ENCODE results near the gene MTM1.

Gene MTM1

GRCh38 chrX:150537851-150538250 lies 30.6 kb upstream of the MTM1 start:
- no peaks in the 10 kb centered on the region; the same call in 1 of the 2 replicates for H3K4me1 ChIP-seq (ENCODE audit: control insufficient read depth, insufficient read depth, low read length)
- H3K4me3 ChIP-seq (ENCODE audit: low read depth, low read length): no peak overlapping the region
- no peaks in the 10 kb centered on the region; the same call in 1 of the 2 replicates for H3K27me3 ChIP-seq (ENCODE audit: control insufficient read depth, insufficient read depth, low read length)
- H3K9me3 ChIP-seq (ENCODE audit: control insufficient read depth, insufficient read depth, low read depth, low read length): peaks cover 5% of the 10 kb centered on the region; the same call in 1 of the 2 replicates
- no peak overlapping the region for H3K27ac ChIP-seq (ENCODE audit: low read depth, low read length)
- H3K9ac ChIP-seq (ENCODE audit: low read length): no peak overlapping the region
- no peaks in the 10 kb centered on the region for H3K36me3 ChIP-seq (ENCODE audit: control insufficient read depth, insufficient read depth, low read length)

DNA sequence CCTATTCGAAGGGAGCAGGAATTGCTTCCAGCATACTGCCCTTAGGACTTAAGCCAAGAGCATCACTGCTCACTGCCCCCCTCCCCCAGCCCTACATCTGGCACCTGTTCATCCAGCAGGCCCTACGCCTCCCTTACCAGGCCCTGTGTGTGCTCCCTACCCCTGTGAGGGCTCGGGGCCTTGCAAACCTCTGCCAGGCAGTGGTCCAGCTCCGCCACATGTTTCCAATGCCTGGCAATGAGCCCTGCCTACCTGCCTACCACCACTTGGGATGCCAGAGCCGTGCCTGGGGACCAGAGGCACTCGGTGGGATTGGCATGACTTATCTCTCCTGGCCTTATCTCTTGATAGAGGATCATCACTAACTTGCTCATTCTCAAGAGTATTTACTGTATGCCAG lies 27.5 kb upstream of the MTM1 start:
- peaks cover 4% of the 10 kb centered on the region; the same call in 1 of the 2 replicates for H3K27me3 ChIP-seq (ENCODE audit: control insufficient read depth, insufficient read depth, low read length)
- H3K36me3 ChIP-seq (ENCODE audit: control insufficient read depth, insufficient read depth, low read length): no peaks in the 10 kb centered on the region
- no peak overlapping the region for H3K9ac ChIP-seq (ENCODE audit: low read length)
- H3K4me1 ChIP-seq (ENCODE audit: control insufficient read depth, insufficient read depth, low read length): peaks cover 14% of the 10 kb centered on the region; the same call in 1 of the 2 replicates
- H3K9me3 ChIP-seq (ENCODE audit: control insufficient read depth, insufficient read depth, low read depth, low read length): 0 out of 2 replicates have a peak, but pooled peaks cover 2% of the 10 kb centered on the region
- no peak overlapping the region for H3K4me3 ChIP-seq (ENCODE audit: low read depth, low read length)
- no peak overlapping the region for H3K27ac ChIP-seq (ENCODE audit: low read depth, low read length)

DNA sequence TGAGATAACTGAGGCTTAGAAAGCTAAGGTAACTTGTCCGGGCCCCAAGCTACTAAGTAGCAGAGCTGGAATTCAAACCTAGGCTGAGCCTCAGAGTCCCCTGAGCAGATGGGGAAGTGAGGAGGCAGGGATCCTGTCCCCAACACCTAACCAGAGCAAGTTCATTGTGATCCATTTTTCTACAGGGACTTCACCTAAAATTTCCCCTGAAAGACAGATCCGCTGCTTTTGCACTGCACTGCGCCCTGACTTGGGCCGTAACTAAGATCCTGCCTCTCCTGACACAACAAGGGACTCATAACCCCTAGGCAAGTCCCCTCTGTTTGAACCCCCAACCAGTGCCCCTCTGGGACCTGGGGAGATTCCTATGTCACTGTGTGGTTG lies 25.6 kb upstream of the MTM1 start:
- no peaks in the 10 kb centered on the region for H3K36me3 ChIP-seq (ENCODE audit: control insufficient read depth, insufficient read depth, low read length)
- 0 out of 2 replicates have a peak, but pooled peaks cover 2% of the 10 kb centered on the region for H3K9me3 ChIP-seq (ENCODE audit: control insufficient read depth, insufficient read depth, low read depth, low read length)
- no peak overlapping the region for H3K9ac ChIP-seq (ENCODE audit: low read length)
- H3K27ac ChIP-seq (ENCODE audit: low read depth, low read length): no peak overlapping the region
- peaks cover 31% of the 10 kb centered on the region for H3K4me1 ChIP-seq (ENCODE audit: control insufficient read depth, insufficient read depth, low read length)
- peaks cover 21% of the 10 kb centered on the region for H3K27me3 ChIP-seq (ENCODE audit: control insufficient read depth, insufficient read depth, low read length)
- H3K4me3 ChIP-seq (ENCODE audit: low read depth, low read length): no peak overlapping the region

- Histone ChIP-seq H3K4me3 (ENCODE audit: low read depth, low read length) (no peak overlapping the region), H3K27ac (ENCODE audit: low read depth, low read length) (no peak overlapping the region), H3K36me3 (ENCODE audit: control insufficient read depth, insufficient read depth, low read length) (no peaks in the 10 kb centered on the region), H3K9ac (ENCODE audit: low read length) (no peak overlapping the region), H3K27me3 (ENCODE audit: control insufficient read depth, insufficient read depth, low read length) (peaks cover 28% of the 10 kb centered on the region), H3K9me3 (ENCODE audit: control insufficient read depth, insufficient read depth, low read depth, low read length) (no peaks in the 10 kb centered on the region), H3K4me1 (ENCODE audit: control insufficient read depth, insufficient read depth, low read length) (peaks cover 37% of the 10 kb centered on the region)
Measured at GRCh38 chrX:150543230-150544155, 24.9 kb upstream of the MTM1 start.

- Histone ChIP-seq H3K9me3 (ENCODE audit: control insufficient read depth, insufficient read depth, low read depth, low read length) (no peaks in the 10 kb centered on the region), H3K36me3 (ENCODE audit: control insufficient read depth, insufficient read depth, low read length) (no peaks in the 10 kb centered on the region), H3K4me1 (ENCODE audit: control insufficient read depth, insufficient read depth, low read length) (peaks cover 38% of the 10 kb centered on the region), H3K4me3 (ENCODE audit: low read depth, low read length) (no peak overlapping the region), H3K27me3 (ENCODE audit: control insufficient read depth, insufficient read depth, low read length) (peaks cover 36% of the 10 kb centered on the region), H3K9ac (ENCODE audit: low read length) (no peak overlapping the region), H3K27ac (ENCODE audit: low read depth, low read length) (no peak overlapping the region)
Measured at GRCh38 chrX:150544222-150544787, 24.1 kb upstream of the MTM1 start.

DNA sequence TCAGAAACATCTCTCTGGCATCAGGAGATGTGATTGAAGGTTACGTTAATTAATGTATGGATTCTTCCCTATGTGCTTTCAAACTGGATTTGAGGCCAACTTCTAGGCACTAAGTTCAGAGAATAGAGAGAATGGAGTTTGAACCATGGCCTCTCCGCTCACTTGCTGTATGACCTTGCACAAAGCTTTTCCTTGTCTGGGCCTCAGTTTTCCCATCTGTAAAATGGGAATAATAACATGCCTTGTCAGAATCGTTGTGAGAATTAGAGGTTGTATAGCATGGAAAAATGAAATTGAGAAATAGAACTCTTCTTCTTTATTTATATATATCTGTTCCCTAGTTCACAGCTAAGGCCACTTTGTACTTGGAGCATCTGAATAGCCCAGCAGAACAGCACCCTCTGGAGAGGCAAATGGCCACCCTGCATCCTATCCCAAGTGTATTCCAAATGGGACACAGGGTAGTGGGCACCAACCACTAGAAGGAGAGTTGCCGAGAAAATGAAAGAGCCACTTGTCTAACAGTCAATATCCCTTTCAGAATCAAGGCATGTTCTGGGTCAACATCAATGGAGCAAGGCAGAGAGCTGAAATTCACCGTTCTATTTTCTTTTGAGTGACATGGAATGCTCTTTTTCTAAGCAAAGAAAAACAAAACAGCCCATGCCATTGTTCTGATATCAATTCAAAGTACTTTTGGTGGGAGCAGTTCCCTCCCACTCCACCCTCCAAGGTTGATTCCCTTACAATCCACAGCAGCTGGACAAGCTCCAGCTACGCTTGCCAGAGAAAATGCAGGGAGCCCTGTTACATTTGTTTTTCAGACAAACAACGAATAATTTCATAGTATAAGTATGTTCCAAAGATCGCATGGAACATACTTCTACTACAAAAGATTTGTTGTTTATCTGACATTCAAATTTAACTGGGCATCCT lies 23.3 kb upstream of the MTM1 start:
- no peak overlapping the region for H3K4me3 ChIP-seq (ENCODE audit: low read depth, low read length)
- no peak overlapping the region for H3K9ac ChIP-seq (ENCODE audit: low read length)
- no peak overlapping the region for H3K27ac ChIP-seq (ENCODE audit: low read depth, low read length)
- H3K9me3 ChIP-seq (ENCODE audit: control insufficient read depth, insufficient read depth, low read depth, low read length): no peaks in the 10 kb centered on the region
- H3K4me1 ChIP-seq (ENCODE audit: control insufficient read depth, insufficient read depth, low read length): peaks cover 42% of the 10 kb centered on the region
- H3K36me3 ChIP-seq (ENCODE audit: control insufficient read depth, insufficient read depth, low read length): no peaks in the 10 kb centered on the region
- H3K27me3 ChIP-seq (ENCODE audit: control insufficient read depth, insufficient read depth, low read length): peaks cover 44% of the 10 kb centered on the region

DNA sequence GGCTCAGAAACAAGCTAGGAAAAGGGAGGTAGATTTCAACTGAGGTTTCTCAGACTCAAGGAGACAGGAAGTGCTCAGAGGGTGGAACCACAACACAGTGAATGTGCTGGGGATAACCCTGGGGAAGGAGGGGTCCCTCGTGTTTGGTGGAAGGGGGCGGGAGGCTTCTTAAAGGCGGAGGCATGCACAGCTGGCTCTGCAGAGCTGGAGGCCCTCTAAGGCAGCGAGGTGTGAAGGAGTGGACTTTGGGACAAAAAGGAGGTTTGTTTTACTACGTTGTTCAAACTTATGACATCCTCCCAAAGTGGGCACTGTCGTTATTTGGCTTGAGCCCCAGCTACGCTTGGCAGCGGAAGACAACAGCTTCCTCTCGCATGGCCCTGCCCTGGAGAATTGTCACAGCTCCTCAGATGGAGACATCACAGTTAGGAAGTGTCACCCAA lies 21.7 kb upstream of the MTM1 start:
- Histone ChIP-seq H3K9me3 (ENCODE audit: control insufficient read depth, insufficient read depth, low read depth, low read length) (no peaks in the 10 kb centered on the region), H3K4me3 (ENCODE audit: low read depth, low read length) (no peak overlapping the region), H3K27me3 (ENCODE audit: control insufficient read depth, insufficient read depth, low read length) (peaks cover 56% of the 10 kb centered on the region), H3K9ac (ENCODE audit: low read length) (no peak overlapping the region), H3K4me1 (ENCODE audit: control insufficient read depth, insufficient read depth, low read length) (peaks cover 42% of the 10 kb centered on the region), H3K27ac (ENCODE audit: low read depth, low read length) (no peak overlapping the region), H3K36me3 (ENCODE audit: control insufficient read depth, insufficient read depth, low read length) (no peaks in the 10 kb centered on the region)

- no peaks in the 10 kb centered on the region for H3K36me3 ChIP-seq (ENCODE audit: control insufficient read depth, insufficient read depth, low read length)
- H3K4me3 ChIP-seq (ENCODE audit: low read depth, low read length): peak overlapping the region; percentile 46
- H3K27me3 ChIP-seq (ENCODE audit: control insufficient read depth, insufficient read depth, low read length): peaks cover 56% of the 10 kb centered on the region
- peak overlapping the region; percentile 25 for H3K9ac ChIP-seq (ENCODE audit: low read length)
- H3K27ac ChIP-seq (ENCODE audit: low read depth, low read length): no peak overlapping the region
- H3K4me1 ChIP-seq (ENCODE audit: control insufficient read depth, insufficient read depth, low read length): peaks cover 42% of the 10 kb centered on the region
- H3K9me3 ChIP-seq (ENCODE audit: control insufficient read depth, insufficient read depth, low read depth, low read length): no peaks in the 10 kb centered on the region
Measured at GRCh38 chrX:150547375-150548115, 20.9 kb upstream of the MTM1 start.

- H3K4me1 ChIP-seq (ENCODE audit: control insufficient read depth, insufficient read depth, low read length): peaks cover 38% of the 10 kb centered on the region
- peaks cover 57% of the 10 kb centered on the region for H3K27me3 ChIP-seq (ENCODE audit: control insufficient read depth, insufficient read depth, low read length)
- peak overlapping the region; percentile 37 for H3K4me3 ChIP-seq (ENCODE audit: low read depth, low read length)
- no peaks in the 10 kb centered on the region for H3K36me3 ChIP-seq (ENCODE audit: control insufficient read depth, insufficient read depth, low read length)
- no peaks in the 10 kb centered on the region for H3K9me3 ChIP-seq (ENCODE audit: control insufficient read depth, insufficient read depth, low read depth, low read length)
- H3K9ac ChIP-seq (ENCODE audit: low read length): no peak overlapping the region
- no peak overlapping the region for H3K27ac ChIP-seq (ENCODE audit: low read depth, low read length)
Measured at GRCh38 chrX:150548251-150548650, 20.2 kb upstream of the MTM1 start.

GRCh38 chrX:150548684-150549083 lies 19.7 kb upstream of the MTM1 start:
- Histone ChIP-seq H3K27ac (ENCODE audit: low read depth, low read length) (no peak overlapping the region), H3K27me3 (ENCODE audit: control insufficient read depth, insufficient read depth, low read length) (peaks cover 59% of the 10 kb centered on the region), H3K9me3 (ENCODE audit: control insufficient read depth, insufficient read depth, low read depth, low read length) (no peaks in the 10 kb centered on the region), H3K36me3 (ENCODE audit: control insufficient read depth, insufficient read depth, low read length) (no peaks in the 10 kb centered on the region), H3K4me1 (ENCODE audit: control insufficient read depth, insufficient read depth, low read length) (peaks cover 35% of the 10 kb centered on the region), H3K4me3 (ENCODE audit: low read depth, low read length) (no peak overlapping the region), H3K9ac (ENCODE audit: low read length) (no peak overlapping the region)
